HCEC 1CT (cell line): ENCODE measurements around the gene ZBTB43.

Experiments used
- DNase-seq: peaks from one replicate; pipeline ENCODE4 v3.0.0-alpha.2; 2017

ZBTB43 gene

DNA sequence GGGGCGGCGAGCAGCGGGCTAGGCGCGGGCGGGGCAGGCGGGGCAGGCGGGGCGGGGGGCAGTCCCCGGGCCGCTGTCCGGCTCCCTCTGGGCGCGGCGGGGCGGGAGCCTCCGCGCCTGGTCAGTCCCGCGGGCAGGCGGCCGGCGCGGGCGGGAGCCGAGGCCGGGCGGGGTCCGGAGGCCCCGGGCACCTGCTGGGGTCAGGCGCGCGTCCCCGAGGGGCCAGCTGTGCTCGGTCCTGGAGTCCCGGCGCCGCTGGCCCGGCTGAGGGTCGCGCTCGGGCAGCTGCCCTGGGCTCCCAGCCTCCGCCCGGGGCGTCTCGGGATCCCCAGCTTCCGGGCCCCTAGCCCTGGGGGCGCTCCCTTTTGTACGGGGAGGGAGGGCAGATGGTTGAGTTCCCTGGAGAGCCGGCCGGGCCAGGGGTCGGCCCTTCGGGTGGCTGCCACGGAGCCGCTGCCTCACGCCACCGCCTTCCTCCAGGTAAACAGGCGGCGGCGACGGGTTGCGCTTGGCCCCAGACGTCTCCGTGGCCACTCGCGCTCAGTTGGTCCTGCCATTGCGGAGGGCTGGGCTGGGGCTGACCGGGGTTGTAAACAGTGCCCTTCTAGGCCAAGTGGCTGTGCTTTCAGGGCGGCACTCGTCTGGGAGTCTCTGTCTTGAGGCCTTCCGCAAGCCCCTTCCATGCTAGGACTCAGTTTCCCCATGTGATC, 56.1 kb downstream of the ZBTB43 start:
- peak; percentile 23 for DNase-seq

DNA sequence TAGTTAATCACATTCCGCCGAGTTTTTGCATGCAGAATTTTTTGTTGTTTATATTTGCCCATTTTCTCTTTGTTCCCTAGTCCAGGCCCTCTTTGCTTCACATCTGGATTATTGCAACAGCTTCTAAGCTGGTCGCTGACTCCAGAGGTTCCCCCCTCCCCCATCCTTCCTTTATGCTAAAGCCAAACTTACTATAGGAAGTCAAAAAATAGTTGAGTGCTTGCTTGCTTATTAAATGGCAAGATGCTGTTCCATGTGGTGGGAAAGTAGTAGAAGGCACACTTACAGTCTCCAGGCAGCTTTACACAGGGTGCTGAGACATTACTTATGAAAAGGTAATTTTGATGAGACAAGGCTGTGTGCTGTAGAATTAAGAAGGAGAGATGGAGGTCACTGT, 56.9 kb downstream of the ZBTB43 start:
- peak; percentile 62 for DNase-seq

DNA sequence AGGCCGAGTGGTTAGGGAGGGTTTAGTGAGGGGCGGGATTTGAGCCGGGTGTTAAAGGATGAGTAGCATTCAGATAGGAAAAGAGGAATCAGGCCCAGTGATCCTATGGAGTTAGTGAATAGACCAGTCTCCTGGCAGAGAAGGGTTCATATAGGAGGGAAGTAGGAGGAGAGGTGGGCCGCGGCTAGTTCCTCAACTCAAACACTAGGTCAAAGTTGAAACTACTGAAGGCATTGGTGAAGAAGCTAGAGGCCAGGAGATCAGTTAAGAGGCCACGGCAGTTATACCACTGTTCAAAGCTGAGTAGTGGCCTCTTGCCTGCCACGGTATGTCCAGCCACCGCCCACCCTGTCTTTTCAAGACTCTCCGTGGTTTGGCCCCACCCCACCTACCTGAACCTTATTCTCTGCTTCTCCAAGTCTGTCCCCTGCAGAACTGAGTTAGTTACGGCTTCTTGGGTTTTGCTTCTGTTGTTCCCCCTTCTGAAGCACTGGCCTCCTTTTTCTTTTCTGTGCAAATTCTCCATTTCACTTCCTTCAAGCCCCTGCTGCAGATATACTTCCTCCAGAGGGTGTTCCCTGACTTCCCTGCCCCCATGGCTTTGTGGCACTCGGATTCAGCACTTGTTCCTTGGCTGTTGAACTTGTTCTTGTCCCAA, 57.4 kb downstream of the ZBTB43 start:
- no peak for DNase-seq

DNA sequence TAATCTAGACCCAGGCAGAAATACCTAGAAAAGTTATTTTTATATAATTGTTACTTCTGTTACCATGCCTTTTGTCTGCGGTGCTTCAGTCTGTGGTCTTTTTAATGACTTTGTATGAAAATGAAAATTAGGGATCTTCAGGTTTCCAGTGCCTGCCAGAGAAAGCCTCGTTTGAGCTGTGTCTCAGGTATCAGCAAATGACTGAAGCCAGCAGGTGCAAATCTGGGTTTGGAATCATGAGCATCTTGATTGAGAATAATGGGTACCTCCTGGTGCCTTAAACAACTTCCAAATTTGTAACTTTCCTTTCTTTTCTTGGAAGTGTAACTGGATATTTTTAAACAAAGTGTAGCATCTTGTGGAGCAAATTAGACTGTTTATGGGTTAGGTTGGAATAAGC, 59.9 kb downstream of the ZBTB43 start:
- DNase-seq = no peak

DNA sequence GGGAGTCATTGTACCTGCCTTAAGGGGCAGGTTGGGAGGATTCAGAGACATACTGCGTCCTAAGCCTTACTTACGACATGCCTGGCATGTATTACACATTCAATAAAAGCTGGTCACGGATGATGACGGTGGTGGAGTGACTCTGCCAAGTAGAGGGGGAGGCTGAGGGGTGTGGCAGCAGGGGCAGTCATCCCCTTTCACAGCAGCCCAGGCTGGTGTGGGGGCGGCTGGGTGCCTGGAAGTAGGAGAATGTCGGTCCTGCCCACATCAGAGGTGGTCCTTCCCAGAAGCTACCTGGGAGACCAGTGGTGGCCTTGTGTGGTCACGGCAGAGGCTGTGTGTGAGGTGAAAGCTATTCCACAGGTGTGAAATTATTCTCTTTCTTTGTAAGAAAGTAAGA, 64.5 kb downstream of the ZBTB43 start:
- no peak for DNase-seq

DNA sequence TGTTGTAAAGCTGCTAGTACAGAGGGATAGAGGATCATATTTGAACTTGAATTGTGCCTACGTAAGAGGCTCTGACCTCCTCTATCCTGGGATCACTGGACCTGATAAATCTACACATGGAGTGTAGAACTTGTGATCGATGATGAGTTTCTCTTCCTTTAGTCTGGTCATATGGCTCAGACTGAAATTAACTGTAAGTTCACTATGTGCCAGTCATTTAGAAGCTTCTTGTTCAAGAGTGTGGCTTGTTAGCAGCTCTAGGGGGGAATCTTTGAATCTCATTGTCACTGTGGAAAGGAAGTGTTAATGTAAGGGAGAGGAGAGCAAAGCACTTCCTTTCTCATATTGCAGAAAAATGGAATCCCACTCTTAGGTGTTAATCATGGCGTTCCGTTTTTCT, 67.7 kb downstream of the ZBTB43 start:
- DNase-seq = no peak

DNA sequence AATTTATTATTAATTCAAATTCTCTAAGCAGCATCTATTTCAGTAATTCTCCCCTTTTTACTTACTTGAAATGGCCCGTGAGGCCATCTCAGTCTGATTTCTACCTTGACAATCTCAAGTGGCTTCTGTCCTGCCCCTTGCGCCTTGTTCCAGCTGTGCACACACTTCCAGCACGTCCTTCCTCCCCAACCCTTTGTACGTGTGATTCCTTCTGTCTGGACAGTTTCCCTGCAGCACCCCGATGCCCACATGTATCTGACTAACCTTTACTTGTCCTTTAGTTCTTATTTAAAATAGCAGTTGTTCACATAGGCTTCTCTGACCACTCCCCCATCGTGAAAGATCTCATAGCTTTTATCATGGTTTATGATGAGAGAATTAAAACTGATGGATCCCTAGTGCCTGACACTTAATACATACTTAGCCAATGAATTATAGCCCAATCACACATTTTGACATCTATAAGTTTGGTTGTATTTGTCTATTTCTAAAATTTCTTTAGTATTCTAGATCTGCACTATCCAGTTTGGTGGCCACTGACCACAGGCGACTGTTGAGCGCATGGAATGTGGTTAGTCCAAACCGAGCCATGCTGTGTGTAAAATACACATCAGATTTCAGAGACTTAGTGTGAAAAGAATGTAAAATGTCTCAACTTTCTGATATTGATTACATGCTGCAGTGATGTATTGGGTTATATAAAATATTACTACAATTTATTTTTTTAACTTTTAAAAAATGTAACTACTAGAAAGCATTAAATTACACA, 69.9 kb downstream of the ZBTB43 start:
- no peak for DNase-seq

DNA sequence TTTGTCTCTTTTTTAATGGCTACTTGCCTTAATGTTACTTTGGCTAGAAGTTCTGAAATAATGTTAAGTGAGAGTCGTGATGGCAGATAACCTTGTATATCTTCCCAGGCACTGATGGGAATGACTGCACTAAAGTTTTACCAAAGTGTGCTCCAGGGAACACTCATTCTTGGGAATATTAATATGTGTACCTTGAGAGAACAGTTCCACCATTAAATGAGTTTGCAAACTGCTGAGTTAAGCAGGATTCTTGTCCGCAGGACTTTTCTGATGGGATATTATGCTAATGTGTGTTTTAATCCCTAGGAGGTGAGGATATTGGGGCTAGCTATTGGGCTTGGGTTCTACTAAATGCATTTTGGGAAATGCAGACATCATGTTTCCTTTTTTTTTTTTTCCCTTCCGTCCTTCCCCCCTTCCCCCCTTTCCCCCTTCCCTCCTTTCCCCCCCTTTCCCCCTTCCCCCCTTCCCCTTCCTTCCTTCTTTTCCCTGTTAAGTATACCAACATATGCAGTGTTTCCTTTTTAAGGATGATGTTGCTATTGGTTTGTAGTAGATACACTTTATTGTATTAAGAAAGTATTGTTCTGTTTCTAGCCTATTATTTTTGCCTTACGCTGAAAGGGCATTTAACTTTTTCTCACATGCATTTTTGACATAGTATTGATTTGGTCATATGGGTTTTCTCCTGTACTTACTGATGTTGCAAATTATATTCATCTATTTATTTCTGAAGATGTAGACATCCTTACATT, 71.1 kb downstream of the ZBTB43 start:
- DNase-seq = no peak

DNA sequence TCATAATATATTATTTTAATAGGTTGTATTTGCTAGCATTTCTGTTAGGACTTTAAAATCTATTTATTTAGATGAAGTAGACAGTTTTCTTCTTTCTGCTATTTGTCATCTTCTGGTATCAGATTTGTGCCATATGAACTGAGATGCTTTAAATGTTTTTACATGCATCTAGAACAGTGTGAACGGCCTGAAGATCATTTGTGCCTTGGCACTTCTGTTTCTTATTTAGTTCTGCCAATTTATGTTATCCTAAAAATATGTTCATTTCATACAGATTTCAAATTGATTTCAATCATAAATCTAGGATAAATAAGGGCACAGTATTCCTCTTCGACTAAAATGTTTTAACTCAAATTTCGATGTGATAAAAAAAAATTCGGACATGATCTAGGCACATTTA, 71.7 kb downstream of the ZBTB43 start:
- no peak for DNase-seq

DNA sequence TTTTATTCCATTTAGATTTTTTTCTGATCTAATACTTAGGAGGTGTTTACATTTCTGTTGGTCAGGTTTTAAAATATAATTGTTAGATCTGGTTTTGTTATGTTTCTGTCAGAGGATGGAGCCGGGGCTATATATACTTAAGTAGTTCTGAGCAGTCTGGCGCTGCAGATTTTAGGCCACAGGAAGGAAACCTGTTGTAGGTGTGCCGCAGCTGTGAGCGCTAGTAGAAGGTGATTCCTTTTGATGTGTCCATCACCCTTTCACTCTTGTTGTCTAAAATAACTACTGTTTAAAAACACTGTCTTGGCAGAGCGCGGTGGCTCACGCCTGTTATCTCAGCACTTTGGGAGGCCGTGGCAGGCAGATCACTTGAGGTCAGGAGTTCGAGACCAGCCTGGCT, 72.6 kb downstream of the ZBTB43 start:
- no peak for DNase-seq

DNA sequence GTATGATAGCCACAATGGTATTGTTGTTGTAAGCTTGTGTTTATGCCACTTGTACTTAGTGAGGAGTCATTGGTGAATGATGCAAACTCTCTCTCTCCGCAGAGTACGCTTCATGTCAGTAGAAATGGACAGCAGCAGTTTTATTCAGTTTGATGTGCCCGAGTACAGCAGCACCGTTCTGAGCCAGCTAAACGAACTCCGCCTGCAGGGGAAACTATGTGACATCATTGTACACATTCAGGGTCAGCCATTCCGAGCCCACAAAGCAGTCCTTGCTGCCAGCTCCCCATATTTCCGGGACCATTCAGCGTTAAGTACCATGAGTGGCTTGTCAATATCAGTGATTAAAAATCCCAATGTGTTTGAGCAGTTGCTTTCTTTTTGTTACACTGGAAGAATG, 74.4 kb downstream of the ZBTB43 start:
- DNase-seq = no peak

DNA sequence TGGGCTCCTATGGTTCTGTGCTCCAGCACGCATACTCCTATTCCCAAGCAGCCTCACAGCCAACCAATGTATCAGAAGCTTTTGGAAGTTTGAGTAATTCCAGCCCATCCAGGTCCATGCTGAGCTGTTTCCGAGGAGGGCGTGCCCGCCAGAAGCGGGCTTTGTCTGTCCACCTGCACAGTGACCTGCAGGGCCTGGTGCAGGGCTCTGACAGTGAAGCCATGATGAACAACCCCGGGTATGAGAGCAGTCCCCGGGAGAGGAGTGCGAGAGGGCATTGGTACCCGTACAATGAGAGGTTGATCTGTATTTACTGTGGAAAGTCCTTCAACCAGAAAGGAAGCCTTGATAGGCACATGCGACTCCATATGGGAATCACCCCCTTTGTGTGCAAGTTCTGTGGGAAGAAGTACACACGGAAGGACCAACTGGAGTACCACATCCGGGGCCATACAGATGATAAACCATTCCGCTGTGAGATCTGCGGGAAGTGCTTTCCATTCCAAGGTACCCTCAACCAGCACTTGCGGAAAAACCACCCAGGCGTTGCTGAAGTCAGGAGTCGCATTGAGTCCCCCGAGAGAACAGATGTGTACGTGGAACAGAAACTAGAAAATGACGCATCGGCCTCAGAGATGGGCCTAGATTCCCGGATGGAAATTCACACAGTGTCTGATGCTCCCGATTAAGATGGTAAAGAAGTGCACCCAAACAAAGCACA, 75.5 kb downstream of the ZBTB43 start:
- no peak for DNase-seq

DNA sequence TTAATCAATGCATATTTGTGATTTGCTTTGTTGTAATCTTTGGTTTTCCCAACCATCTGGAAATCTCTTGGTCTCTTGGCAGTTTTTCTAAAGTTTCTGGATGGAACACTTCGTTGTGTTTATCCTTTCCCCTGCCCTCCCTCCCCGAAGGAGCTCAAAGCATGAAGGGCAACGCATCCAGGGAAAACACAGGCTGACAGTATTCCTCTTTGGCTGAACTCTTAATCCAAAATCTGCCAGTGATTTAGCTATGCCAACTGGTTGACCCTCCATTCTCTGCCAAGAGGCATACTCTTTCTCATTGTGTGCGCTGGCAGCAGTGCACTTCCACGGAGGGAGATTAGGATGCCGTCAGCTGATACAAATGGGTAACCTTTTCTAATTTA, 76.1 kb downstream of the ZBTB43 start:
- no peak for DNase-seq

DNA sequence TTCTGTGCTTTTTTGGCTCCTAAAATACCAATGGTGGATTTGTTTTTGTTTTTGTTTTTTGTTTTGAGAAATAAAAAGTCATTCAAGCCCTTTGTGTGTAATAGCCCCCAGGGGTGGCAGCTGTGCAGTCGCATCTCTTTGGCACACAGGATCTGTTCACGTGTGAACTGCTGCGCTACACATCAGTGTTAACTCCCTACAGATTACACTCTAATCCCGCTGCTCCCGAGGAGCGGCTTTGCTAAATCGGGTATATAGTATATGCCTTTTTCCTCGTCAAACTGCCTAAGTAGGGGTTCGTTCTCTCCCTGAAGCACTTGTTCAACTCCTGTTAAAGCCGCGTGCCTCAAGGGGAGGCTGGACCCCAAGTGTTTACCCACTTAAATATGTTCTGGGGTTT, 77.9 kb downstream of the ZBTB43 start:
- no peak for DNase-seq

DNA sequence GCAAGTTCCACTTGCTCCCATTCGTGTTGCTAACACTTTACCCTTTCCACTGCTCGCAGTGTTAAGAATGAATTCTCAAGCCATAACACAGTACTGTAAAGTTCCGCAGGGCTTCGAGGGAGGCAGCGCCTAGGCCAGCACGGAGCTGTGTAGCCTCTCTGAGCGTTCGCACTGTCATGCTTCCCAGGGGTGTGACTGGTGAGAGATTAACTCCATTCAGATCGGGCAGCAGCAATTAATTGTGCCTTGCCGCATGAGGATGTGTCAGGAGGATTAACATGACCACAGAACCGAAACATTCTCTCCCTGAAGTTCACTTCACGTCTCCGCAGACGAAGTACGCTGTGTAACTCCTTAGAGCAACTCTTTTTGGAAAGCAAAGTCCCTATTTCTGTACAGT, 78.8 kb downstream of the ZBTB43 start:
- no peak for DNase-seq

DNA sequence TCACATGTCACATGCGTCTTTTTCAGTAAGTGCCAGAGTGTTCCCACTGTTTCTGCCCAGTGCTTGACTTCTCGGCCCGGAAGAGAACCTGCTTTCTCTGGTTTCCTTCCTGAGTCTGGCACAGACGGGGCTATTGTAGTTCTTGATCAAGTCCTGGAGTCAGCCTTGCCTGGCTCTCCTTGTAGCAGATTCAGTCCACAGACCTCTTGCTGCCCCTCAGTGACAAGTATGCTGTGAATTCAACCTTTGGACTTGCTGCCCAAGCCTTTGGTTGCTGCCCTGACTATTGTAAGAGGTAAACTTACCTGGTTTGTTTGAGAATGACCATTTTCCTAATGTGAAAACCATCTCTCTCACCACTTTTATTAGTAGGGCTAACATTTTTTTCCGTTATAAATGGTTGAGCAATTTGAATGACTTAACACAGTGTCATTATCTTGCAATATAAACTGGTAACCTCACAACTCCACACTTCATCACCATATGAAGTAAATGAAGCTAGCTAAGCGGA, 80.3 kb downstream of the ZBTB43 start:
- DNase-seq = peak; percentile 43

DNA sequence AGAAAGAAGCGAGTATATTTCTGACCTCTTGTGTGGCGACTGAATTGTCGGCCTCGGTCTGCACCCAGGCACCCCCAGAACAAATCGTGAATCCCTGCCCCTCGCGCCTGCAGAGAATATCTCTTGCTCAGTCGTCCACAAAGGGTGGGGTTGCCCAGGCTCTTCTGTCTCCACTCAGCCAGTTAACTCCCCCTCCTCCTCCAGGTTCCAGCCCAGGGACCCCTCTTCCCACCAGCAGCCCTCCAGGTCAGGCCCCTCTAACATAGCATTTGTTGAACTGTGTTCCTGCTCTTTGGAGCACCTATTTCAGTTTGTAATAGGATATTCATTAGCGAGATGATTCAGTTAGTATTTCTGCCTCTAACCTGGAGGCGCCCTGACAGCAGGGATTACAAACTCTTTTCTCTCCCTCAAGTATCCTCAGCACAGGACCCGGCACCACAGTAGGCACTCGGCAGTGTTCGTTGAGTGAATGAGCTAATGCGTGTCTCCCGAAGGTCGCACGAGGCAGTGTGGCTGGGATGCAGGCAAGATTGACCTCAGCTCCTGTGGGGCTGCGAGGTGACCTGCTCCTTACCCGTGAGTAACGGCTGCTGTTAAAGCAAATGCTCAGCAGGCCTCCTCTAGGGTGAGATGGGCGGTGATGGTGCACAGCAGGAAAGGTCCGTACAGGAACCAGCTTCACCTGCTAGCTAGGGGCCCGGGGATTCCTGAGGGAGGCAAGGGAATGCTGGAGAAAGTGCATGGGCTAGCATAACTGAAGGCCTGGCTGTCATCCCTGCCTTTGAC, 81.4 kb downstream of the ZBTB43 start:
- DNase-seq = no peak

DNA sequence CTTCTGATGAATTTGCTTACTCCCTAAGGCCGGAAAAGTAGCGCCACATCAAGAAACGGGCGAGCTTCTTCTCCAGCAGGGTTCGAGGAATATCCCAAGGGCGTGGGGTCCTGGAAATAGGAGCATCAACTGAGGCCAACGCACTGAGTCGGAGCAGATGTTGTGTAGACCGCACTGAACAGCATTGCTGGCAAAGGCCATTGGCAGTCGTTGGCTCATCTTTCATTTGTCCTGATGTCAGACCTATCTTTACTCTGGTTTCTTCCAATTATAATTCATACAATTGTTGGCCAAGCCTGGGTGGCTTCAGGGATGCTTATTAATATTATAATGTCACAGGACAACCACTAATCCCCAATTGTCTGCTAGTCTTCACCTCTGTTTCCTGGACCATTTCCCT, 82.1 kb downstream of the ZBTB43 start:
- no peak for DNase-seq
